CD14-positive monocyte (primary cell): ENCODE results near the gene FATE1. TPM values are rescaled to one million over a fixed set of nuclear protein-coding genes. Genes with fewer than 3 reads are reported as not detected.

Experiments
- DNase-seq, 3 donors: peaks; one replicate each; pipeline ENCODE4 v3.0.0-alpha.2; 2011 to 2022
- H2AFZ ChIP-seq: 2 replicates; pipeline ENCODE4 v1.6.0; 2012; ENCODE audit warnings: mild to moderate bottlenecking, low read depth, low read length, inconsistent platforms; ENCODE audit not compliant: insufficient read depth, poor library complexity, severe bottlenecking
- H3K27ac ChIP-seq, 2 donors: 1 replicate in 1 of 2; 2 replicates in 1 of 2; pipeline ENCODE4 v1.5.1; 2012 to 2013; ENCODE audit warnings: low read length in 2 of 2, control low read depth in 1 of 2, inconsistent platforms in 1 of 2, low read depth in 1 of 2, mild to moderate bottlenecking in 1 of 2
- H3K27me3 ChIP-seq, 2 donors: one replicate each; pipeline versions ENCODE4 v1.6.0 to v1.6.1; 2011 to 2013; ENCODE audit warnings: low read length in 2 of 2; ENCODE audit not compliant: control insufficient read depth in 2 of 2, insufficient read depth in 2 of 2
- H3K36me3 ChIP-seq, 2 donors: replicated peaks in 1 of 2; 1 replicate in 1 of 2; 2 replicates in 1 of 2; pipeline versions ENCODE4 v1.5.1 to v1.6.1; 2012 to 2013; ENCODE audit warnings: low read length in 2 of 2, control low read depth in 1 of 2, inconsistent platforms in 1 of 2, mild to moderate bottlenecking in 1 of 2; ENCODE audit not compliant: insufficient read depth in 2 of 2, control insufficient read depth in 1 of 2
- H3K4me1 ChIP-seq, 2 donors: 1 replicate in 1 of 2; 2 replicates in 1 of 2; pipeline versions ENCODE4 v1.5.1 to v1.6.1; 2012 to 2013; ENCODE audit warnings: low read length in 2 of 2, control low read depth in 1 of 2, inconsistent platforms in 1 of 2, mild to moderate bottlenecking in 1 of 2, moderate library complexity in 1 of 2; ENCODE audit not compliant: insufficient read depth in 2 of 2, control insufficient read depth in 1 of 2
- H3K4me2 ChIP-seq: replicated peaks from 2 replicates; pipeline ENCODE3; 2012; ENCODE audit warnings: low read length, moderate library complexity, mild to moderate bottlenecking; ENCODE audit not compliant: poor library complexity, severe bottlenecking; ENCODE audit errors: extremely low read depth
- H3K4me3 ChIP-seq, 3 experiments: fragments of 200-600 bp in 1 of 3; sonication (generic) in 1 of 3; replicated peaks in 1 of 3; 1 replicate in 2 of 3; 2 replicates in 1 of 3; pipeline ENCODE4 v1.5.1; 2011 to 2013; ENCODE audit warnings: low read length in 3 of 3, mild to moderate bottlenecking in 3 of 3, control low read depth in 2 of 3, low read depth in 2 of 3, inconsistent platforms in 1 of 3, moderate library complexity in 1 of 3
- H3K79me2 ChIP-seq: 2 replicates; pipeline ENCODE4 v1.6.0; 2012; ENCODE audit warnings: mild to moderate bottlenecking, control low read depth, inconsistent platforms, low read length, moderate library complexity; ENCODE audit not compliant: insufficient read depth
- H3K9ac ChIP-seq: 2 replicates; pipeline ENCODE4 v1.6.0; 2017; ENCODE audit warnings: low read length, mild to moderate bottlenecking; ENCODE audit not compliant: insufficient read depth, poor library complexity, severe bottlenecking
- H3K9me3 ChIP-seq, 2 donors: replicated peaks in 1 of 2; 1 replicate in 1 of 2; 2 replicates in 1 of 2; pipeline versions ENCODE4 v1.5.1 to v1.6.1; 2012 to 2013; ENCODE audit warnings: low read length in 2 of 2, control low read depth in 1 of 2; ENCODE audit not compliant: control insufficient read depth in 1 of 2, insufficient read depth in 1 of 2
- H4K20me1 ChIP-seq: 2 replicates; pipeline ENCODE4 v1.6.0; 2012; ENCODE audit warnings: mild to moderate bottlenecking, low read length, control low read depth, moderate library complexity; ENCODE audit not compliant: insufficient read depth
- H3K27ac Mint-ChIP-seq, 7 donors: one replicate each; pipeline ENCODE4 v1.8.0; 2020; ENCODE audit warnings: mild to moderate bottlenecking in 7 of 7, mixed read lengths in 7 of 7, moderate library complexity in 6 of 7, inconsistent platforms in 2 of 7
- H3K27me3 Mint-ChIP-seq, 3 donors: one replicate each; pipeline ENCODE4 v1.8.0; 2021 to 2022; ENCODE audit warnings: low read depth in 3 of 3, mild to moderate bottlenecking in 3 of 3, mixed read lengths in 3 of 3, moderate library complexity in 3 of 3, inconsistent platforms in 1 of 3
- H3K36me3 Mint-ChIP-seq, 2 donors: one replicate each; pipeline ENCODE4 v1.8.0; 2020; ENCODE audit warnings: mixed read lengths in 2 of 2, inconsistent platforms in 1 of 2, mild to moderate bottlenecking in 1 of 2
- H3K4me1 Mint-ChIP-seq: one replicate; pipeline ENCODE4 v1.8.0; 2020; ENCODE audit warnings: mild to moderate bottlenecking, mixed read lengths
- H3K4me3 Mint-ChIP-seq, 2 donors: one replicate each; pipeline ENCODE4 v1.8.0; 2020; ENCODE audit warnings: mild to moderate bottlenecking in 2 of 2, mixed read lengths in 2 of 2, moderate library complexity in 1 of 2
- H3K9me3 Mint-ChIP-seq, 7 donors: one replicate each; pipeline ENCODE4 v1.8.0; 2020 to 2022; ENCODE audit warnings: mixed read lengths in 7 of 7, mild to moderate bottlenecking in 6 of 7, moderate library complexity in 6 of 7, inconsistent platforms in 2 of 7
- WGBS: methylation state at CpG from one replicate; pipeline ENCODE4 v1.1.5; 2013; ENCODE audit warnings: missing lambda C conversion rate; ENCODE audit not compliant: insufficient coverage; 5-methylcytosine and 5-hydroxymethylcytosine counted together
- intact Hi-C, 2 donors: fragments of 100-400 bp; cut with micrococcal nuclease; formaldehyde crosslinking; loops; one replicate each; pipeline versions ENCODE4 v1.15.0 to v1.15.1; 2023
- polyA plus RNA-seq, 3 donors: library from polyadenylated mRNA; depleted of rRNA in 1 of 3; unstranded in 2 of 3; stranded (reverse) in 1 of 3; fragments of 300-500 nt in 2 of 3; fragments of >200 nt in 1 of 3; fragmentation: Illumina TruSeq in 2 of 3; gene quantifications; 1 replicate in 2 of 3; 2 replicates in 1 of 3; pipeline ENCODE4 v1.2.3, GENCODE V29; 2012 to 2021
- TF ChIP-seq, protein P1 (sequence below): fragments of 200-600 bp; IDR thresholded peaks from one replicate; pipeline ENCODE4 v1.8.0; 2022; ENCODE audit warnings: antibody characterized with exemption, mild to moderate bottlenecking

FATE1 gene
- polyA plus RNA-seq, 3 donors: not detected

DNA sequence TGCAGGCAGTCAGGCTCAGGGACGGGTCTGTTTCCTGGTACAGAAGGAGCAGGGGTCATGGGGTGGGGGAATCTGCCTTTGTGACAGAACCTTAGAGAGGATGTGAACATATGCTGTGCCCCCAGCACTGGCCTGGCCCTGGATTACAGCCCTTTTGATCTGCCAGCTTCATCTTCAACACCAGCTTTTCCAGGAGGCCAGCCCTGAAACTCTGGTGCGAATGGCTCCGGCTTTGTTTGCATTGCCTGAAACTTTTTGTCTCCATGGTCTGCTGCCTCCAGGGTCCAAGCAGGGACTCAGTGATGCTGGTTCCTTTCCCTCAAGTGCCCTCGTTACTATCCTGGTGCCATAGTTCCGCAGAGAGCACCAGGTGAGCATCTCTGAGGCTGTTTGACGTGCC is 20.9 kb downstream of the FATE1 start:
- H3K79me2 ChIP-seq: no peaks in the 10 kb centered on the region
- no peak overlapping the region for H2AFZ ChIP-seq
- no peaks in the 10 kb centered on the region for H3K9me3 ChIP-seq
- H4K20me1 ChIP-seq: no peaks in the 10 kb centered on the region
- no peak overlapping the region for H3K4me2 ChIP-seq
- intact Hi-C loops: no loop called here
- Mint-ChIP-seq H3K4me1 (no peaks in the 10 kb centered on the region), H3K36me3 (no peaks in the 10 kb centered on the region), H3K27ac (no peak overlapping the region), H3K9me3 (peaks cover 1 to 8% (median 3%) of the 10 kb centered on the region in 7 donors), H3K27me3 (peaks cover 5 to 14% (median 9%) of the 10 kb centered on the region in 3 donors), H3K4me3 (no peak overlapping the region)
- H3K36me3 ChIP-seq: no peaks in the 10 kb centered on the region
- TF ChIP-seq, protein P1, sequence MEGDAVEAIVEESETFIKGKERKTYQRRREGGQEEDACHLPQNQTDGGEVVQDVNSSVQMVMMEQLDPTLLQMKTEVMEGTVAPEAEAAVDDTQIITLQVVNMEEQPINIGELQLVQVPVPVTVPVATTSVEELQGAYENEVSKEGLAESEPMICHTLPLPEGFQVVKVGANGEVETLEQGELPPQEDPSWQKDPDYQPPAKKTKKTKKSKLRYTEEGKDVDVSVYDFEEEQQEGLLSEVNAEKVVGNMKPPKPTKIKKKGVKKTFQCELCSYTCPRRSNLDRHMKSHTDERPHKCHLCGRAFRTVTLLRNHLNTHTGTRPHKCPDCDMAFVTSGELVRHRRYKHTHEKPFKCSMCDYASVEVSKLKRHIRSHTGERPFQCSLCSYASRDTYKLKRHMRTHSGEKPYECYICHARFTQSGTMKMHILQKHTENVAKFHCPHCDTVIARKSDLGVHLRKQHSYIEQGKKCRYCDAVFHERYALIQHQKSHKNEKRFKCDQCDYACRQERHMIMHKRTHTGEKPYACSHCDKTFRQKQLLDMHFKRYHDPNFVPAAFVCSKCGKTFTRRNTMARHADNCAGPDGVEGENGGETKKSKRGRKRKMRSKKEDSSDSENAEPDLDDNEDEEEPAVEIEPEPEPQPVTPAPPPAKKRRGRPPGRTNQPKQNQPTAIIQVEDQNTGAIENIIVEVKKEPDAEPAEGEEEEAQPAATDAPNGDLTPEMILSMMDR: no peak
- no peak overlapping the region for H3K4me3 ChIP-seq
- 83% methylated on average over 3 of the region's 6 CpGs for WGBS
- H3K27me3 ChIP-seq: no peaks in the 10 kb centered on the region
- H3K27ac ChIP-seq: no peak overlapping the region
- no peak overlapping the region for H3K9ac ChIP-seq
- H3K4me1 ChIP-seq: no peaks in the 10 kb centered on the region
- no peak for DNase-seq

DNA sequence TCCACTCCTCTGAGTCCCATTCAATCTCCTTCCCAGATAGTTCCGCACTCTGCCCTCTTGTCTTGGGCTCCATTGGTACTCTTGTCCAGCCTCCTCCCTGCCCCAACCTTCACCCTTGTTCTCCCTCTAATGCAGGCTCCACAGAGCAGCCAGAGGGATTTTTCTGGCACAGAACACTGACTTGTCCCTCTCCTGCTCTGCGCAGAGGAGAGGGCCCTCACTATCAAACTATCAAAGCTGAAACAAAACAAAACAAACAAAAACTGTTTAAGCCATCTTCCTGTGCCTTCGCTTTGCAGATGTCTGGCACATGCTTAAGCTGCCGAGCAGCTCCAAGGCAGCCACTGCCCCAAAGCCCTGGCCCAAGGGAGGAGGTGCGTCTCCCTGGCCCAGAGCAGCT is 21.7 kb downstream of the FATE1 start:
- H3K27ac Mint-ChIP-seq: peak overlapping the region in 1 of 7 donors; percentile 1
- H3K4me1 Mint-ChIP-seq: no peaks in the 10 kb centered on the region
- WGBS: 100% methylated on average over 2 of the region's 5 CpGs
- H3K4me3 Mint-ChIP-seq: no peak overlapping the region
- no peaks in the 10 kb centered on the region for H3K9me3 ChIP-seq
- no peaks in the 10 kb centered on the region for H3K4me1 ChIP-seq
- H4K20me1 ChIP-seq: no peaks in the 10 kb centered on the region
- peaks cover 3 to 11% (median 6%) of the 10 kb centered on the region in 7 donors for H3K9me3 Mint-ChIP-seq
- H3K4me3 ChIP-seq: no peak overlapping the region
- H3K79me2 ChIP-seq: no peaks in the 10 kb centered on the region
- no peaks in the 10 kb centered on the region for H3K27me3 ChIP-seq
- H3K9ac ChIP-seq: no peak overlapping the region
- TF ChIP-seq, protein P1: no peak
- intact Hi-C loops: no loop called here
- no peak overlapping the region for H3K4me2 ChIP-seq
- no peak overlapping the region for H3K27ac ChIP-seq
- peaks cover 5 to 12% (median 9%) of the 10 kb centered on the region in 3 donors for H3K27me3 Mint-ChIP-seq
- DNase-seq: no peak
- H3K36me3 ChIP-seq: no peaks in the 10 kb centered on the region
- H2AFZ ChIP-seq: no peak overlapping the region
- no peaks in the 10 kb centered on the region for H3K36me3 Mint-ChIP-seq
